Measurements from ENCODE around the gene MED10. TPM values are rescaled to one million over a fixed set of nuclear protein-coding genes. Genes with fewer than 3 reads are reported as not detected.
A peak's percentile ranks its signal among the peaks of the same experiment; 100 is the strongest.

The MED10 gene
- total RNA-seq, 1 experiment from 2014 or later: 15.1 TPM

GRCh38 chr5:6350277-6351090, 27.9 kb downstream of the MED10 start:
- no peak for DNase-seq (ENCODE audit: low read depth)

GRCh38 chr5:6349387-6349786, 29.0 kb downstream of the MED10 start:
- DNase-seq (ENCODE audit: low read depth): peak; percentile 21

GRCh38 chr5:6348476-6349000, 29.8 kb downstream of the MED10 start:
- DNase-seq (ENCODE audit: low read depth): no peak

DNA sequence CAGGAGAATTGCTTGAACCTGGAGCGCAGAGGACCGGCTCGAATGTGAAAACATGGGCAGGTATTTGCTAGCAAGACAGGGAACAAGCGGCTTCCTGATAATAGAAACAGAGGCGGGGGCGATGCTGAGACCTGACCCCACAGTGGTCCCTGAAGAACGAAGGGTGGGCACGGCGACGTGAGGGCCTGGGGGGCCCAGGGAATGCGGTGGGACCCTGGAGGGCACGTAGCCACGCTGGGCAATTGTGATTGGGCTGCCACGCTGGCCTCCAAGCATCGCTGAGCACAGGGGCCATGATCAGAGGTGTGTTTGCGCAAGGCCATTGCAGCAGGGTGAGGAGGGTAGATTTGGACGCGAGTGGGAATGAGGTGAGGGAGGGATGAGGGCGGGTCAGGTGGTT, 30.7 kb downstream of the MED10 start:
- DNase-seq (ENCODE audit: low read depth): no peak

- no peak for DNase-seq (ENCODE audit: low read depth)
Measured at GRCh38 chr5:6347165-6347564, 31.2 kb downstream of the MED10 start.

DNA sequence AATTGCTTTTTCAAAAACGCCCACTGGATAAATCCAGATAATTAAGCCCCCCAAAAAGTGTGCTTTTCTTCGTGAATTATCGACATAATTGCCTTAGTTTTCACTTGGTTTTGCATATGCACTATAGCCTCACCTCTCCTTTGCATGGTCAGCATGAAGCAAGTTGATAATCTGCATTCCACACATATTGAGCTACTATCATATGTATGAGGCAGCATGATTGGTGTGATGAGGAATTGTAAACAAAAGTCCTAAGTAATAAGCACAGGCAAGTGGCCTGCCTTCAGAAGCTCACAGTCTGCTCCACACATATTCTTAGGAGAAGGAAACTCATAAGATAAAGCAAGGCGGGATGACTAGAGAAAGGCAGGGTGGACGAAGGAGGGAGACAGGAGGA, 33.8 kb downstream of the MED10 start:
- no peak for DNase-seq (ENCODE audit: low read depth)

- no peak for DNase-seq (ENCODE audit: low read depth)
Measured at GRCh38 chr5:6343951-6344592, 34.3 kb downstream of the MED10 start.

- DNase-seq (ENCODE audit: low read depth): no peak
Measured at GRCh38 chr5:6342689-6343315, 35.5 kb downstream of the MED10 start.

DNA sequence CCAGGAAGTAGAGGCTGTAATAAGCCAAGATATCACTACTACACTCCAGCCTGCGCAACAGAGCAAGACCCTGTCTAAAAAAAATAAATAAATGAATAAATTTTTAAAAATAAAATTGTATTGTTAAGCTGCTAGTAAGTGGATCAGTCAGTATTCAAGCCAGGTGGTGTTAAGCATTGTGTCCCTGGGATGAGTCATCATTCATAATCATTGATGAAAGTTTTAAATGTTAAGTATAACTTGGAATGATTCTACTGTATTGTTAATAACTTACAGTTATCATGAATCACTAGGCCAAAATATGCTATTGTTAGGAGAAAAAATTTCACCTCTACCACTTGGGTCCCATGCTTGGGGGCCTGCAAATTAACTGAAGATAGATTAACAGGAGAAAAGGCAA, 38.2 kb downstream of the MED10 start:
- DNase-seq (ENCODE audit: low read depth): no peak

DNA sequence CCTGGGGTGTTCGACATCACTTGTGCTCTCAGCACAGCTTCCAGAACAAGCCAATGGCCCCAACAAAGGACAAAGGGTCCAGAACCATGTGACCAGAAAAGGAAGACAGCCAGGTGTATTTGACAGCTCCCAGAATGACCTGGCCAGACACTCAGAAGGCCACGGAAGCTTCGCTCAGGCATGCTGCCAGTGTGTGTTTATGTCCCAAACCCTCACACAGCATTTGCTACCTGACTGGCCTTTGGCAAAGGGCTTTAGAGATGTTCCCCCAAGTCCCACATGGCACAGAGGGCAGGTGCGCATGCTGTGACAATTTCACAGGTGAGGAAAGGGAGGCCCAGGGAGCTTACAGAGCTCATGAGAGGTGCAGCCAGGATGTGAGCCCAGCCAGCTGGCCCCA, 39.5 kb downstream of the MED10 start:
- no peak for DNase-seq (ENCODE audit: low read depth)

GRCh38 chr5:6338135-6338534, 40.2 kb downstream of the MED10 start:
- DNase-seq (ENCODE audit: low read depth): no peak

DNA sequence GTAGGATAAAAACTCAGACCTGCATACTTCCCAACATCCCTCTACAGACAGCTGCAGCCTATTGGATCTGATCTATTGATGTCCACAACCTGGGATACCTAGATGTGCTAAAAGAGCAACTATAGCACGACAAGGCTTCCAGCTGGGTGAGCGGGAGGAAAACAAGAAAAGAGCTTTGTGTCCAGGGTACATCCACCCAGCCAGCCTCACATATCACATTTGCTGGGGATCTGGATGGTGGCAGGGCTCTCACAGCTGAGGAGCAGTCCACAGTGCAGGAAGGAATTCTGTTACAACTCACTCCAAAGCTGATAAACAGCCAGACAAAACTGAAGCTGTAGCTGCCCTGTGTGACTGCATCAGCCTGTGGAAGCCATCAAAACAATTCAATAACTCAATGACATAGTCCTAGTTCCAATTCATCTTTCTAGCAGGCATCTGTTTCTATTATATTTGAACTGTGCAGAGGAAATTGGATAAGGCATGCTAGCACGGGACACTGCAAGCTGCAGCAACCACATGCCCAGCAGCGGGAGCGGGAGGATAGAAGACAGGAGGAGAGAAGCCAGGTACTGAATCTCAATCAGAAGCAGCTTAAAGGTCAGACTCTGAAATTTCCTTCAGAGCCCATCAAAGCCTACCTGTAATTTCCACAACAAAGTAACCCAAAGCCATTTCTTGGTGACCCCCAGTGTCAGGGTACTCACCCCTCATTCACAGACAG, 45.0 kb downstream of the MED10 start:
- no peak for DNase-seq (ENCODE audit: low read depth)

- peak; percentile 30 for DNase-seq (ENCODE audit: low read depth)
Measured at GRCh38 chr5:6328173-6328572, 50.2 kb downstream of the MED10 start.

DNA sequence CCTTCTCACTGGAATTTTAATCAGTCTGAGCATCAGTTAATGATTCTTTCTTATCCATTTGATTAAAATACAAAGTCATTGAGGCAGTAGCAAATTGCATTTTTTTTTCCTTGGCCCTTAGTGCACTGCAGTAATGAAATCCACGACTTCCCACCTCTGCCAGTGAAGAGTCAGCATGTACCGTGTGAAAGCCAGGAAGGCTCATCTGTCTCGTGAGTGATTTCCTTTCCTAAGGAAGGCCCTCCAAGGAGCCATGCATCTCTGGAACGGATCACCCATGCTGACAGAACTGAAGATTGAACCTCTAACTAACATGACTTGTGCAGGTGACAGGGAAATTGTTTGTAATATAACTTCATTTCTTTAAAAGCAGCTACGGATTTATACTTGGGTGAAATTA, 51.6 kb downstream of the MED10 start:
- DNase-seq (ENCODE audit: low read depth): no peak

DNA sequence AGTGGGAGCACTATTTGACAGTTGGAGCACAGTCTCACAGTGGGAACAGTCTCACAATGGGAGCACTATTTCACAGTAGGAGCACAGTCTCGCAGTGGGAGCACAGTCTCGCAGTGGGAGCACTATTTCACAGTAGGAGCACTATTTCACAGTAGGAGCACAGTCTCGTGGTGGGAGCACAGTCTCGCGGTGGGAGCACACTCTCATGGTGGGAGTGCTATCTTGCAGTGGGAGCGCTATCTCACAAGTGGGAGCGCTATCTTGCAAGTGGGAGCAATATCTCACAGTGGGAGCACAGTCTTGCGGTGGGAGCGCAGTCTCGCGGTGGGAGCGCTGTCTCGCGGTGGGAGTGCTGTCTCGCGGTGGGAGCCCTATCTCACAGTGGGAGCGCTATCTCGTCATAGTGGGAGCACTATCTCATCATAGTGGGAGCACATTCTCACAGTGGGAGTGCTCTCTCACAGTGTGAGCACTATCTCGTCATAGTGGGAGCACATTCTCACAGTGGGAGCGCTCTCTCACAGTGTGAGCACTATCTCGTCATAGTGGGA, 56.1 kb downstream of the MED10 start:
- no peak for DNase-seq (ENCODE audit: low read depth)

Other genes starting within 250 kb of the MED10 start
- 0.40 and 0.65 TPM in 2 replicates for gene UBE2QL1, start 70.3 kb upstream of the MED10 start, total RNA-seq (2014; rRNA removed; shearing (Covaris generic))

Measured in Daoy (cell line).